ENCODE results near the gene GOLGA2.
"Not testable (repeated sequence)": the region's sequence is repeated elsewhere in the genome, so short reads cannot be mapped to it uniquely, and the experiment has no call there.

The GOLGA2 gene

GRCh38 chr9:128292009-128292408 is 16.2 kb upstream of the GOLGA2 start:
- DNase-seq (ENCODE audit: low read depth), result no peak

DNA sequence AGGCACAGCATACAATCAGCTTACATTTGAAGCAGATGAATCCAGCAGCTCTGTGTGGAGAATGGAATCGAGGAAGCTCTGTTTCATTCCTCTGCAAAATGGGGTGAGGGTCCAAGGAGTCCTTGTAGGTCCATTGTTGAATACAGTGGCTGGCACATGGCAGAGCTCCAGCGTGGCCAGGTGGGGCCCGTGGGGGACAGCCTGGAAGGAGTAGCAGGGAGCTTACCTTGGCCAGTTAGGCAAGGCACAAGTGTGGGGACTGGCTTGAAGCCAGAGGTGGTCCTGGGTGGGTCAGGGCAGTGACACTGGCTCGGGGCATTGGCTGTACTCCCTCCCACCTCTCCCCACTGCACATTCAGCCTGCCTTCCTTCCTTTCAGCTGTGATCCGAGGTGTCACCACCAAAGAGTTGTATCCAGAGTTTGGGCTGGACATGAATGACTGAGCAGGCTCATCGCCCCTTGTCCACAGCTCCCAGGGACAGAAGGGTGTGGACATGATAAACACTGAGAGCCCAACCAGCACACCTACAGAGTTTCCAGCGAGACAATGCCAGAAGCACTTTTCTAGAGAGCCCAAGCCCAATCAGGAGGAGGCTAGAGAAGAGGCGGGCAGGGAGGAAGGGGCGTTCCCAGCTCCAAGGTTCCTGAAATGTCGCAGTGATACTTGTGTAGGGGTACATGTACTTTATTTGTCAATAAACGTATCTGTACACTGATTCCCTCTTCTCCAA is 12.6 kb upstream of the GOLGA2 start:
- no peak for DNase-seq (ENCODE audit: low read depth)

DNA sequence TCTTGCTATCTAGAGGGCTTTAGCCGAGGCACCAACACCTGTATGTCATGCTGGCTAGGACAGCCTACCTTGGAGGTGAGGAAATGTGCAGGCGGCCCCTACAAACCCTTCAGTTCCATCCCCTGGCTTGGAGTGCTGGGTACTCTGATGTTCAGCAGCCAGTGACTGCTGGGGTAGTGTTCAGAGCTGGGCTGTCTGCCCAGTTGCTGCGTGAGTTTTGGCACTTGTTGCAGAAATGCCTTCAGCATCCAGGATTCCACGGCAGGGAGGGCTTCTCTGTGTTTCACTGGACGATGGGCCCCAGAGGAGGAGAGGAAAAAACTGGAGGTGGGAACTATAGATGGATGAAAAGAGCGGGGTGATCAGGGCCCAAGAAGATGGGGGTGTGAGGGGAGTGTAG is 10.6 kb upstream of the GOLGA2 start:
- DNase-seq (ENCODE audit: low read depth), result no peak

GRCh38 chr9:128285033-128285784 is 9.4 kb upstream of the GOLGA2 start:
- no peak for DNase-seq (ENCODE audit: low read depth)

GRCh38 chr9:128282500-128282899 is 6.7 kb upstream of the GOLGA2 start:
- DNase-seq (ENCODE audit: low read depth), result no peak

- DNase-seq (ENCODE audit: low read depth), result no peak
These were observed 4.3 kb upstream of the GOLGA2 start for GRCh38 chr9:128280084-128280622.

DNA sequence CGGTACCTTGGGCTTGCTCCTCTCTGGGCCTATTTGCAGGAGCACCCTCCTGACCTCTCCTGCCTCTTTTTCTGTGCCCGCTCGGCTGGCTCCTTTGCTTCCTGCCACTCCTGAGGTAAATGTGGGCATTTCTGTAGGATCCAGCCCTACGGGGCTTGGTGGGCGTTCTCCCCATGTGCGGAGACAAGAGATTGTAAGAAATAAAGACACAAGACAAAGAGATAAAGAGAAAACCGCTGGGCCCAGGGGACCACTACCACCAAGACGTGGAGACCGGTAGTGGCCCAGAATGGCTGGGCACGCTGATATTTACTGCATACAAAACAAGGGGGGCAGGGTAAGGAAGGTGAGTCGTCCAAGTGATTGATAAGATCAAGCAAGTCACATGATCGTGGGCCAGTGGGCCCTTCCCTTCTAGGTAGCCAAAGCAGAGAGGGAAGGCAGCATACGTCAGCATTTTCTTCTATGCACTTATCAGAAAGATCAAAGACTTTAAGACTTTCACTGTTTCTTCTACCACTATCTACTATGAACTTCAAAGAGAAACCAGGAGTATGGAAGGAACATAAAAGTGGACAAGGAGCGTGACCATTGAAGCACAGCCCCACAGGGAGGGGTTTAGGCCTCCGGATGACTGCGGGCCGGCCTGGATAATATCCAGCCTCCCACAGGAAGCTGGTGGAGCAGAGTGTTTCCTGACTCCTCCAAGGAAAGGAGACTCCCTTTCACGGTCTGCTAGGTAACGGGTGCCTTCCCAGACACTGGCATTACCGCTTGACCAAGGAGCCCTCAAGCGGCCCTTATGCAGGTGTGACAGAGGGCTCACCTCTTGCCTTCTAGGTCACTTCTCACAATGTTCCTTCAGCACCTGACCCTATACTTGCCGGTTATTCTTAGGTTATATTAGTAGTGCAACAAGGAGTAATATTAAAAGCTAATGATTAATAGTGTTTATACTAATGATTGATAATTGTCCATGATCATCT is 3.6 kb upstream of the GOLGA2 start:
- DNase-seq (ENCODE audit: low read depth), result not testable (repeated sequence)

- DNase-seq (ENCODE audit: low read depth), result no peak
These were observed 915 bp upstream of the GOLGA2 start for GRCh38 chr9:128276574-128277270.

GRCh38 chr9:128276008-128276573 is 284 bp upstream of the GOLGA2 start, which contains the start of gene SWI5:
TSS of gene SWI5 (plus strand) at chr9:128276276.
- DNase-seq (ENCODE audit: low read depth), result peak; percentile 84

- DNase-seq (ENCODE audit: low read depth), result no peak
These were observed 1.6 kb downstream of the GOLGA2 start for GRCh38 chr9:128274245-128274644.

DNA sequence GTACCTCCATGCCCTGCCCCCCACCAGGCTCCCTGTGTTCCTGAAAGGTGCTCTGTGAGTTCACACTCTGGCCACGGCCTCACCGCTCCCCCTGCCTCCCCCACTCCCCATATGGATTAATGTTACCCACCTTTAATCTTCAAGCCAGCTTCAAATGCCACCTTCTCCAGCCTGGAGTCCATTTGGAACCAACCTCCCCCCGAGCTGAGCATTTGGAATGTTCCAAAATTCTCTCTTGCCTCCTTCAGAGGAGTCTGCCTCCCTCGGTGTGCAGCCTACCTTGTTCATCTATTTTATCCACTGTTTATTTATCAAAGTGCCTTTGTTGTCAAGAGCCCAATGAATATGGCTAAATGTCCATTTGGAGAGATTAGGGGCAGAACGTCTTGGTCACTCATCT is 4.3 kb downstream of the GOLGA2 start:
- DNase-seq (ENCODE audit: low read depth), result no peak

DNA sequence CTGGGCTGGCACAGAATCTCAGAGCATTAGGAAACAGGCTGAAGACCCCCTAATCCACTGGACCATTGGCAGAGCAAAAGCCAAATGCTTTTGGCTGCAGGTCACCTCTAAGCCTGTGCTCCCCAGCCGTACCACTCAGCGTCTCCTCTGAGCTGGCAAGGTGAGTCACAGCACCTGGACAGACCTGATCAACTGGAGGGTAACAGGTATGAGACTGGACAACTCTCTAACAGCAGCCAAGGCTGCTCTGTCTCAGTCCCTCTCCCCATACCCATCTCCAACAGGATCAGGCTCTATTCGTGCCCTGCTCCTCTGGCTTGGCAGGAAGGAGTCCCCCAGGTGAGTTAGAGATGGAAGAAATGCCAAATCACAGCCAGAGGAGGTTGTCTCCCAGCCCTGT is 4.7 kb downstream of the GOLGA2 start:
- no peak for DNase-seq (ENCODE audit: low read depth)

GRCh38 chr9:128266868-128267590 is 8.8 kb downstream of the GOLGA2 start:
- no peak for DNase-seq (ENCODE audit: low read depth)

DNA sequence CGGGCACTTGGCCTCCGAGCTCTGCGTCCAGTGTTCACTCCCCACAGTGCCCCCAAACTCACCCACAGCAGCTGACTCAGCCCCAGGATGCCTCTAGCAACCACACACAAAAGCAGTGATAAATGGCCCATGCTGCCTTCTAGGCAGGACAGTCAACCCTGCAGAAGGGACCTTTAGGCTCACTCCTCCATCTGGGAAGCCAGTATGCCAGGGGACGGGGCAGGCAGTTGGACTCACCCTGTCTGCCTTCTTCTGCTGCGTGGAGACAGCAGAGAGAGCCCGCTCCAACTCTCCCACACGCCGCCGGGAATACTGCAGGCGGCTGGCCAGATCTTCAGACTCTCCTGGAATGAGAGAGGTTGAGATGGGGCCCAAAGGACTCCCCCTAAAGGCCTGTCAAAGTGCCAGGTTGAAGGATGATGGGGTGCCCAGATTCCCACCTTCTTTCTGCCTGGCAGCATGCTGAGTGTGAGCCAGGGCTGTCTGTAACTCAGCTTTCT is 10.4 kb downstream of the GOLGA2 start:
- no peak for DNase-seq (ENCODE audit: low read depth)

DNA sequence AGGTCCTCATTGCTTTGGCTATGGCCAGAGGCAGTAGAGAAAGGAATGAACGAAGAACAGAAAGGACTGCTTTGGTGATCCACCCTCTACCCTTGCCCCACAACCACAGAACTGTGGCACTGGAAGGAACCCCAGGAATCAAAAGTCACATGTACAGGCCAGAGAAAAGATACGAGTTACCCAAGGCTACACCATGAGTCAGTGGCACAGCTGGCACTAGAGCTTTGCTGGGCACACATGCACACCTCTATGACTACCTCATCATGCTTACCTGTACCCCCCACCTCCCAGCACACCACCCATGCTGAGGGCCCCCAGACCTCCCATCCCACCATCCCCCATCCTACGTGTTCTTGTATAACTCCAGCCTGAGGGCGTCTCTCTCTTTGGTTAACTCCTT is 13.1 kb downstream of the GOLGA2 start:
- no peak for DNase-seq (ENCODE audit: low read depth)

GRCh38 chr9:128260340-128260739 is 15.5 kb downstream of the GOLGA2 start:
- DNase-seq (ENCODE audit: low read depth), result no peak

- no peak for DNase-seq (ENCODE audit: low read depth)
These were observed 16.7 kb downstream of the GOLGA2 start for GRCh38 chr9:128259156-128259555.

GRCh38 chr9:128258326-128258725 is 17.5 kb downstream of the GOLGA2 start:
- no peak for DNase-seq (ENCODE audit: low read depth)

DNA sequence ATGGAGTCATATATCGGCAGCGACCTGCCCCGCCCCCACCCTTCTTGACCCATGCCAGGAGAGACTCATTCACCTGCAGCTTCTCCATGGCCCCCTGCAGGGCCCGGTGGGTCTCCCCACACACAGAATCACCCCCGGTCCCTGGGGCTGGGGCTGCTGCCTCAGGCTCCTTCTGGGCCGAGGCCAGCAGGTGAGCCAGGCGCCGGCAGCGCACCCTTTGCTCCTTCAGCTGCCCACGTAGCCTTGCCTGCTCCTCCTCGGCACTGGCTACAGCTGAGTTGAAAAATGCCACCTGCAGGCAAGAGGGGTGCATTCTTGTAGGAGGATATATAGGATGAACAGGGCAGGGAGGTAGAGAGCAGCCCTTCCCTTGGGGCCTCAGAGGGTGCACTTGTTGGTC is 17.9 kb downstream of the GOLGA2 start:
- DNase-seq (ENCODE audit: low read depth), result no peak

Data from GM04503 (cell line).